Stimulated activated CD8-positive, alpha-beta memory T cell treated with anti-CD3 and anti-CD28 coated beads, Interleukin-2, amount 100 ng/mL, for 1 hour (primary cell): ENCODE measurements around the gene METTL1.
A peak's percentile ranks its signal among the peaks of the same experiment; 100 is the strongest.
"Not testable (repeated sequence)": the region's sequence is repeated elsewhere in the genome, so short reads cannot be mapped to it uniquely, and the experiment has no call there.

Experiments
- DNase-seq, 2 donors: peaks; one replicate each; pipeline ENCODE4 v3.0.0-alpha.2; 2020; ENCODE audit warnings: low read depth in 2 of 2

METTL1 gene

GRCh38 chr12:57797933-57798332 lies 26.0 kb upstream of the METTL1 start:
- no peak for DNase-seq

- no peak for DNase-seq
These were observed 25.1 kb upstream of the METTL1 start for GRCh38 chr12:57796996-57797395.

DNA sequence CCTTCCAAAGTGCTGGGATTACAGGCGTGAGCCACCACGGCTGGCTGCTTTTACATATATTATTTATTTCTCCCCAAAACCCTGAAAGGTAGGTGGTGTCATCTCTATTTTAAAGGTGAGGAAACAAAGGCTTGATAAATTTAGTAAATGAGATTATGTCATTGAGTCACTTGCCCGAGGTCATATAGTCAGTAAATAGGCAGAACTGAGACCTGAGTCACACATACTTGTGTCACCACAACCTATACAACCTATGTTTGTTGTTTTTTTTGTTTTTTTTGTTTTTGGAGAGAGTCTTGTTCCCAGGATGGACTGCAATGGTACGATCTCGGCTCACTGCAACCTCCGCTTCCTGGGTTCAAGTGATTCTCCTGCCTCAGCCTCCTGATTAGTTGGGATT lies 23.4 kb upstream of the METTL1 start:
- DNase-seq = no peak

- DNase-seq = no peak
These were observed 22.0 kb upstream of the METTL1 start for GRCh38 chr12:57793920-57794319.

GRCh38 chr12:57783861-57784260 lies 12.0 kb upstream of the METTL1 start:
- DNase-seq = no peak

GRCh38 chr12:57783466-57783801 lies 11.5 kb upstream of the METTL1 start:
- no peak for DNase-seq

- peak; percentile 95 to 96 for DNase-seq
These were observed 10.9 kb upstream of the METTL1 start, which contains the start of gene TSFM for GRCh38 chr12:57782608-57783465. Gene TSFM (plus strand): TSS chr12:57782787. CDS start chr12:57782802, 15 bp downstream.

DNA sequence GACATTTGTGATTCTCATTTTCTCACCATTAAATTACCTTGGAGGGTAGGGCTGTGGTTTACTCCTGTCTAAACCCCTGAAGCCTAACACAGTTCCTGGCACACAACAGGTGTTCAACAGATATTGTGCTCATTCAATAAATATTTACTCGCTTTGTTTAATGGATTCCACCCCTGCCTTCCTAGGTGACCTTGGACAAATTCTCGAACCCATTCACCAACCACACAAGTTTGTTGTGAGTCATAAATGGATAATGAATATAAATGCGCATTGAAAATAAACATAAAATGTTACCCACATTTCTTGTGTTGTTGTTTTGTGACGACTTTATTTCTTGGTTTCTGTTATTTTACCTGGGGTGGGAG lies 10.3 kb upstream of the METTL1 start:
- no peak for DNase-seq

DNA sequence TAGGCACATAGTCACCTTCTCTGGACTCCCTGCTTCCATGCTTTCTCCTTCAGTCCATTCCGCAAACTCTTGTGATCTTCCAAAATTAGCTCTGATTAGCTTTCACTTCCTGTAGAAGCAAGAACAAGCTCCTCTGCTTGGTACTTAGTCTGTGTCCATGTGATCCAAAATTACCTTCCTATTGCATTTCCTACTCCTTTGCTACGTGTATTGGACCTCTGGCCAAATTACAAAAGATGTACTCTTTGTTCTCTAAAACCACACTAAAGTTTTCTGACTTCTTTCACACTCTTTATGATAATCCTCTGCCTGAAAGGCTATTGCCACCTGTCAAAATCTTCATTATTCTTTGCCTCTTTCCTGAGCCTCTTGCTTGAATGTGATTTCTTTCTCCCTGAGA lies 9.9 kb upstream of the METTL1 start:
- no peak for DNase-seq

DNA sequence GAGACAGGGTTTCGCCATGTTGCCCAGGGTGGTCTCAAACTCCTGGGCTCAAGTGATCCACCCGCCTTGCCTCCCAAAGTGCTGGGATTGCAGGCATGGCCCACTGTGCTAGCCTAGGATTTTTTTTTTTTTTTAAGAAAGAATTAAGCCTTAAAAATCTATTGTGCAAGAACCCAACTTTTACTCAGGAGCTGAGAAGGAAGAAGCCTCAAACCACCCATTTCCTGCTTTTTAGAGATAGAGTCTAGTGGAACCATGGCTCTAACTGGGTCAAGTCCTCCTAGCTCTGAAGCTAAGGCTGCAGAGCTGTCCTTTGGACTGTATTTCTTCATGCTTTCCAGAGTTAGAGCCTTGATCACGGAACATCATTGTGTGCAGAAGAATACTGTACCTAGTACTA lies 9.3 kb upstream of the METTL1 start:
- DNase-seq = no peak

DNA sequence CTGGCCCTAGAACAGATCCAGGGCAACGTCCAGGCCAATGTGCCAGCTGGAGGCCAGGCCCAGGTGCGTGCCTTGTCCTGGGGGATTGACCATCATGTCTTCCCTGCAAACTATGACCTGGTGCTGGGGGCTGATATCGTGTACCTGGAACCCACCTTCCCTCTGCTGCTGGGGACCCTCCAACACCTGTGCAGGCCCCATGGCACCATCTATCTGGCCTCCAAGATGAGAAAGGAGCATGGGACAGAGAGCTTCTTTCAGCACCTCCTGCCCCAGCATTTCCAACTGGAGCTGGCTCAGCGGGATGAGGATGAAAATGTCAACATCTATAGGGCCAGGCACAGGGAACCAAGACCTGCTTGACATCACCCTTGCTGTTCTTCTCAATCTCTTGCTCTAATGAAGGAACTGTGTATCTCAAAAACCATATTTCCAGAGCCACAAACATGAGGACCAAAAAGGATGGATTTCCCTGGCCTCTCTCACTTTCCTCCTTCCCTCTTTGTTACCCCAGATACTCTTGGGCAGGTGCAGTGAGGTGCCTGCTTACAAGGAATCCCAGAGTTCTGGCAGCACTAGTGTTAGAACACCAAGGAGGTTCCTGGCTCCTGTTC lies 8.5 kb upstream of the METTL1 start:
- no peak for DNase-seq

GRCh38 chr12:57779736-57780135 lies 7.8 kb upstream of the METTL1 start:
- no peak for DNase-seq

GRCh38 chr12:57777911-57778310 lies 6.0 kb upstream of the METTL1 start:
- no peak for DNase-seq

- DNase-seq = no peak
These were observed 5.5 kb upstream of the METTL1 start for GRCh38 chr12:57777367-57777766.

DNA sequence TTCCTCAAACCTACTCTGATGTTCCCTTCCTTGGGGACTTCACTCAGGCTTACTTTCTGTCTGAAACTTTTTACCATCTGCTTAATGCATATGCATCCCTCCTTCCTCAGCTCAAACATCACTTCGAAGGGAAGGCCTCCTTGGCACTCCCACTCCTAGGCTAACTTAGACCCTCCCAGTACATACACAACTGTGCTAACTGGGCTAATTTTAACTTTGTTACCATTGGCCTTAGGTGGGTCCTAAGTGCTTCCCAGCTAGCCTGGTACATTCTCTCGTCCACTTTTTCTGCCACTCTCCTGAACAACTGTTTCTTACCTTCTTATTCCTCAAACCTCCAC lies 4.3 kb upstream of the METTL1 start:
- DNase-seq = no peak

DNA sequence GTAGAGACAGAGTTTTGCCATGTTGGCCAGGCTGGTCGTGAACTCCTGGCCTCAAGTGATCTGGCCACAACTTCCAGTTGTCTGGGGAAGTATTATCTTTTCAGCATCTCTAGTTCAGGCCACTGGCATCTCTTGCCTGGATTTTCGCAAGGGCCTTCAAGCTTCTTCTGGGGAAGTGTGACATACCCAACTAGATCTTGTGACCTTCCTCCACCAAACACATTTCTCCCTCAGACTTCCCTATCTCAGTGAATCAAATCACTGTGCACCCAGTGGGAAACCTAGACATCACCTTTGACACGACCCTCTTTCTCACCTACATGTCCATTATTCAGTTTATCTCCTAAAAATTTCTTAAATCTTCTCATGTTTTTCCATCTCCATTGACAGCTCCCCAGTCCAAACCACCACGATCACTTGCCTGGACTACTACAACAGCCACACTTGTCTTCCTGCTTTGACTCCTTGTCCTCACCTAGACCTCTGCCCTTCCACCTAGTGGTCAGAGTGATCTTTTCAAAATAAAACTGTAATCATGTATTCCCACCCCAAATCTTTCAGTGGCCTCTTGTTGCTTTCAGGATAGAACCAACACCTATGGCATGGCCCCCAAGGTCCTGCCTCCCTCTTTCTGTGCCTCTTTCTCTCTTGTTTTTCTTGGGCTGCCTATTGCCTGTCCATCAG lies 3.8 kb upstream of the METTL1 start:
- no peak for DNase-seq

- DNase-seq = no peak
These were observed 3.1 kb upstream of the METTL1 start for GRCh38 chr12:57775044-57775443.

DNA sequence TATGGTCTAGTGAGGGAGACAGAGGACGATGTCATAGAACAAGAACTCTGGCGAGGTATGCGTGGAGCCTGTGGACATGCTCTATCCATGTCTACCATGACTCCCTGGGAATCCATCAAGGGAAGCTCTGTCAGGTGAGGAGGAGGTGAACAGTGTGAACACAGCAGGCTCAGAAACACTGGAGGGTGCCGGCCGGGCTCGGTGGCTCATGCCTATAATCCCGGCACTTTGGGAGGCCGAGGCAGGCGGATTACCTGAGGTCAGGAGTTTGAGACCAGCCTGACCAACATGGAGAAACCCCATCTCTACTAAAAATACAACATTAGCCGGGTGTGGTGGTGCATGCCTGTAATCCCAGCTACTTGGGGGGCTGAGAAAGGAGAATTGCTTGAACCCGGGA lies 2.7 kb upstream of the METTL1 start:
- not testable (repeated sequence) for DNase-seq

- no peak for DNase-seq
These were observed 771 bp upstream of the METTL1 start, which contains the start of gene EEF1AKMT3 for GRCh38 chr12:57772429-57773322. Gene EEF1AKMT3 (plus strand): TSS chr12:57772614. CDS start chr12:57772725, 111 bp downstream.

GRCh38 chr12:57771236-57771872 lies 551 bp downstream of the METTL1 start:
- DNase-seq = peak; percentile 48 to 62

DNA sequence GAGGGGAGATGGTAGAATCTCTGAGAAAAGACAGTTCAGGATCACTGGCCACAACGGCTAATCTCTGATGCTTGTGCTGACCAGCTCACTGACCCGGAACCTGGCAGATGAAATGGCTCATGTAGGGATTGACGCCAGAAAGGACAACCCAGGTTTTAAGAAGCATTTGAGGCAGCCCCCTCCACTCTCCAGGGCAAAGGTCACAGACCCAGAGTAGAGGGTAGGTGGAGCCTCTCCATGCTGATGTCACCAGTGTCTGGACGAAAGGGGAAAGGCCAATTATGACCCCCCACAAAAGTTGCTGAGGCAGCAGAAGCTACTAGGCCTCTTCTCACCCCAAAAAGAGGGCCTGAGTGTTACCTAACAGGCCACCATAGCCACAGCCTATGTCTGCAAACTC lies 1.2 kb downstream of the METTL1 start:
- DNase-seq = no peak
